Esophagus muscularis mucosa (tissue), 4 donors: ENCODE data around the gene TANC1. TPM values are rescaled to one million over a fixed set of nuclear protein-coding genes. Genes with fewer than 3 reads are reported as not detected.

Experiments used
- DNase-seq: peaks from one replicate; pipeline ENCODE4 v3.0.0-alpha.2; 2017; ENCODE audit errors: extremely low spot score
- H3K27ac ChIP-seq, 4 donors: fragments of 200-600 bp; sonication (generic); replicated peaks in 1 of 4; 1 replicate in 3 of 4; 2 replicates in 1 of 4; pipeline ENCODE4 v1.5.1; 2016 to 2019; ENCODE audit warnings: mild to moderate bottlenecking in 1 of 4
- H3K27me3 ChIP-seq, 4 donors: fragments of 200-600 bp; sonication (generic); one replicate each; pipeline versions ENCODE4 v1.5.1 to v1.6.0; 2016 to 2019
- H3K36me3 ChIP-seq, 4 donors: fragments of 200-600 bp; sonication (generic); one replicate each; pipeline ENCODE4 v1.5.1; 2016 to 2019
- H3K4me1 ChIP-seq, 4 donors: fragments of 200-600 bp; sonication (generic); one replicate each; pipeline ENCODE4 v1.5.1; 2016 to 2019
- H3K4me3 ChIP-seq, 4 donors: fragments of 200-600 bp; sonication (generic); 1 replicate in 2 of 4; 2 replicates in 2 of 4; pipeline ENCODE4 v1.5.1; 2016 to 2019; ENCODE audit warnings: mild to moderate bottlenecking in 4 of 4, moderate library complexity in 1 of 4
- H3K9me3 ChIP-seq, 4 donors: fragments of 200-600 bp; sonication (generic); 1 replicate in 3 of 4; 2 replicates in 1 of 4; pipeline ENCODE4 v1.5.1; 2016 to 2019
- EP300 ChIP-seq: sonication (generic); formaldehyde crosslinking; IDR thresholded peaks from one replicate; pipeline ENCODE4 v1.6.1; 2017; ENCODE audit warnings: antibody characterized with exemption
- POLR2A ChIP-seq: fragments of 450-650 bp; IDR thresholded peaks from one replicate; pipeline ENCODE4 v1.6.1; 2017; ENCODE audit warnings: antibody characterized with exemption, moderate library complexity, mild to moderate bottlenecking, low read depth
- POLR2AphosphoS5 ChIP-seq, 2 donors: sonication (generic); formaldehyde crosslinking; IDR thresholded peaks; one replicate each; pipeline ENCODE4 v1.6.1; 2017; ENCODE audit warnings: antibody characterized with exemption in 2 of 2
- WGBS: methylation state at CpG from one replicate; pipeline ENCODE4 v1.1.5; 2018; 5-methylcytosine and 5-hydroxymethylcytosine counted together
- intact Hi-C: fragments of 100-400 bp; cut with DNase I; formaldehyde crosslinking; loops from one replicate; pipeline ENCODE4 v1.15.1; 2023
- total RNA-seq, 4 donors: library from RNA; depleted of rRNA; stranded (reverse); fragments of >200 nt; gene quantifications; one replicate each; pipeline versions ENCODE4 v1.1.0 to v1.2.1, GENCODE V29; 2016
- TF ChIP-seq, protein P1 (sequence below), 3 experiments: fragments of 200-600 bp in 2 of 3; fragments of 450-650 bp in 1 of 3; sonication (generic) in 2 of 3; IDR thresholded peaks; one replicate each; pipeline ENCODE4 v1.5.1; 2017 to 2019; ENCODE audit warnings: antibody characterized with exemption in 3 of 3, mild to moderate bottlenecking in 2 of 3, moderate library complexity in 1 of 3

Gene TANC1
- total RNA-seq, 4 donors from 2014 or later, result 34.3 to 54.0 (median 52.9) TPM

DNA sequence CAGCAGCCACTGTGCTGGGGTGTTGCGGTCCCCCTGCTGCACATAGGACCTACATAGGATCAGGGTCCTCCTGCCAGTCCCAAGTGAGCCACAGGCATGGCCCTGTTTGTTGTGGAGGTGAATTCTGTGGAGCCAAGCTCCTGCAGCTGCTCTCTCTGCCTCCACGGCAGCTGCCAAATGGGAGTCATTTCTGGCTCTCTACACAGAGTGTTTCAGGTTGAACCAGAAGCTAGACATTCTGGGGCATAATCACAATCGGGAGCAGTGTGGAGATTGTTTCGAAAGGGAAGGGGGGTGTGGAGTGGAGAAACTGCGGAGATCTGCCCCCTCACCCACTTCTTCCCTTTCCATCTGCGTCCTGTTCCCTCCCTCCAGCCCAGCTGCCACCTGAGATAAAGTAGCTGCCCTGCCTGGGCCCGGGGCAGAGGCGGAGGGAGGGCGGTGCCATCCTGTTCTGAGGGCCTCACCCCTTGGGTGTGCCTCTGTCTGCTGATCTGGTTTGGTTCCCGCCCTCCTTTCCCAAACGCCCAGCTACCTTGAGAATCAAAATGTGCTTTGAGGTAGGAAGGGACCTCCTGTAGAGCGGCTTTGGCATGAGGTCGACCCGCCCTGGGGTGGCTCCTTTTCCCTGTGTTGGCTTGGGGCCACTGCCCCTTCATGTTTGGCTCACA lies 178.7 kb downstream of the TANC1 start:
- TF ChIP-seq POLR2AphosphoS5 (IDR thresholded peaks at IDR 0.05), result peak in 1 of 2 donors; percentile 16
- TF ChIP-seq EP300, result no peak
- WGBS, result 82% methylated on average over 8 of the region's 14 CpGs
- intact Hi-C loops, result no loop called here
- Histone ChIP-seq H3K9me3 (no peaks in the 10 kb centered on the region), H3K36me3 (peaks cover 0 to 18% (median 4%) of the 10 kb centered on the region in 4 donors), H3K4me1 (peaks cover 35 to 47% (median 45%) of the 10 kb centered on the region in 4 donors), H3K4me3 (no peak overlapping the region), H3K27ac (peak overlapping the region in 1 of 4 donors; percentile 20), H3K27me3 (no peaks in the 10 kb centered on the region)
- DNase-seq, result no peak

DNA sequence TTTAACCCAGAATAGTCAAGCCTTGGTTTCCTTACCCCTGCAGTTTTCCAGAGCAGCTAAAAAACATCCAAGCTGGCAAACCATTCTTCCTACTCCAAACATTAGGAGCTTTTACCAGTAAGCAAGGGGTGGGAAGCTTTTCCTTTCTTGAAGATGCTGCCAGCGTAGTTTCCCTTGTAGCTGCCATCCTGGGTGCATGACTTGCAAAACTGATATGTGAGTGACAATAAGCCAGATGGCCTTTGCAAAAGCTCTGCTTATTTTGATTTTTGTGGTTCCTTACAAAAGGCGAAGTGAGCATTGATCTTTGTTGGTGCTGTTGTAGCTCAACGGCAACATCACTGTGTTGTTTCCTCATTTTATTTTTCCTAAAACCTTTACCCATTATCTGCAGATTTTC lies 179.2 kb downstream of the TANC1 start:
- intact Hi-C loops, result no loop called here
- Histone ChIP-seq H3K27ac (peak overlapping the region in 1 of 4 donors; percentile 20), H3K4me1 (peaks cover 41 to 52% (median 47%) of the 10 kb centered on the region in 4 donors), H3K4me3 (no peak overlapping the region), H3K9me3 (no peaks in the 10 kb centered on the region), H3K36me3 (peaks cover 0 to 18% (median 4%) of the 10 kb centered on the region in 4 donors), H3K27me3 (no peaks in the 10 kb centered on the region)
- WGBS, result 74% methylated on average over 3 of the region's 3 CpGs
- TF ChIP-seq POLR2AphosphoS5 (IDR thresholded peaks at IDR 0.05) (no peak), EP300 (no peak), POLR2A (no peak)
- TF ChIP-seq, protein P1, sequence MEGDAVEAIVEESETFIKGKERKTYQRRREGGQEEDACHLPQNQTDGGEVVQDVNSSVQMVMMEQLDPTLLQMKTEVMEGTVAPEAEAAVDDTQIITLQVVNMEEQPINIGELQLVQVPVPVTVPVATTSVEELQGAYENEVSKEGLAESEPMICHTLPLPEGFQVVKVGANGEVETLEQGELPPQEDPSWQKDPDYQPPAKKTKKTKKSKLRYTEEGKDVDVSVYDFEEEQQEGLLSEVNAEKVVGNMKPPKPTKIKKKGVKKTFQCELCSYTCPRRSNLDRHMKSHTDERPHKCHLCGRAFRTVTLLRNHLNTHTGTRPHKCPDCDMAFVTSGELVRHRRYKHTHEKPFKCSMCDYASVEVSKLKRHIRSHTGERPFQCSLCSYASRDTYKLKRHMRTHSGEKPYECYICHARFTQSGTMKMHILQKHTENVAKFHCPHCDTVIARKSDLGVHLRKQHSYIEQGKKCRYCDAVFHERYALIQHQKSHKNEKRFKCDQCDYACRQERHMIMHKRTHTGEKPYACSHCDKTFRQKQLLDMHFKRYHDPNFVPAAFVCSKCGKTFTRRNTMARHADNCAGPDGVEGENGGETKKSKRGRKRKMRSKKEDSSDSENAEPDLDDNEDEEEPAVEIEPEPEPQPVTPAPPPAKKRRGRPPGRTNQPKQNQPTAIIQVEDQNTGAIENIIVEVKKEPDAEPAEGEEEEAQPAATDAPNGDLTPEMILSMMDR (IDR thresholded peaks at IDR 0.05), result no peak
- DNase-seq, result no peak

DNA sequence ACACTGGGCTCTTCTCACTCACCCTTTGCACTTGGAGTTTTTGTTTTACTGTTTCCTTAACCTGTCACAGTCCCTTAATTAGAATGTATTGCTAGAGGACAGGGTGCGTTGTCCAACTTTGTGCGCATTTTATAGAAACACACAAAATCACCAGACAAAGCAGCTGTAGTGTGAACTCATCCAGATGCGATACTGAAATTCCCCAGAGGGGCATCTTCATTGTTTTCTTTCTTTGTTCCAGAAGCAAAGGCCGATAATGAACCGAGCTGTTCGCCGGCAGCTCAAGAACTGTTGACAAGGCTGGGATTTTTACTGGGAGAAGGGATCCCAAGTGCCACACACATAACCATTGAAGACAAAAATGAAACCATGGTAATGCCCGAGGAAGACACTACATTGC lies 180.5 kb downstream of the TANC1 start:
- Histone ChIP-seq H3K4me3 (no peak overlapping the region), H3K36me3 (peaks cover 4 to 18% (median 6%) of the 10 kb centered on the region in 4 donors), H3K9me3 (no peaks in the 10 kb centered on the region), H3K27me3 (no peaks in the 10 kb centered on the region), H3K4me1 (peaks cover 53 to 64% (median 58%) of the 10 kb centered on the region in 4 donors), H3K27ac (no peak overlapping the region)
- intact Hi-C loops, result no loop called here
- TF ChIP-seq EP300 (no peak), POLR2AphosphoS5 (IDR thresholded peaks at IDR 0.05) (no peak), POLR2A (no peak)
- TF ChIP-seq, protein P1 (IDR thresholded peaks at IDR 0.05), result no peak
- WGBS, result 81% methylated on average over 8 of the region's 8 CpGs
- DNase-seq, result no peak

DNA sequence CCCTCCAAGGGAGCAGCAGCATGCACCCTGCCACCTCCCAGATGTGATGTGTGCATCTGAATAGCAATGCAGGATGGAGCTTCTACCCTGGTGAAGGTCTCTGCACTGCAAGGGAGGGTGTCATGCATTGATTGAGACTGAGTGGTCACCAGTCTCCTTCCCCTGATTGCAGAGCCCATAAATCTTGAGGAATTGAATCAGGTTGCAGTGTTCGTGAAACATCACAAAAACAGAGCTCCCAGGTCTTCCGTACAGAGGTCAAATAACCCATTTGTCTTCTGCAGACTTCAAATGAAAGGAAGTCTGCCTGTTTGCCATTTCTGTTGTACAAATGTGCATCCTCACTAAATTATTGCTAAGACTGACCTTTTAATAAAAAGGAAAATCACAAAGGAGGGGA lies 181.3 kb downstream of the TANC1 start:
- Histone ChIP-seq H3K36me3 (peaks cover 4 to 18% (median 6%) of the 10 kb centered on the region in 4 donors), H3K4me1 (peaks cover 59 to 72% (median 64%) of the 10 kb centered on the region in 4 donors)

DNA sequence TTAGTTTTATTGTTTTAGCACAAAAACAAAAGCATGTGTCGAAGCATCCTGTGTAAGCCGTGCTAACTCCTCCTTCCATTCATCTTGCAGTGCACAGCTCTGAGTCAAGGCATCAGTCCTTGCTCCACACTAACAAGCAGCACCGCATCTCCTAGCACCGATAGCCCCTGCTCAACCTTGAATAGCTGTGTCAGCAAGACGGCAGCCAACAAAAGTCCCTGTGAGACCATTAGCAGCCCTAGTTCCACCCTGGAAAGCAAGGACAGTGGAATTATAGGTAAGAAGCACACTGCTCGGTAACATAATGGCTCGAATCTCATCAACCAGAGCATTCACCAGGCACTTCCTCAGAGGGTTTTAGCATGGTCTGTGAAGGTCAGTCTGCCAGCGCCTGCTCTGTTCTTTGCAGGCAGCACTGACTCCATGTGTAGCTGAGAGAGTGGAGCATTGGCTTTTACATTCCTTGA lies 181.9 kb downstream of the TANC1 start:
- Histone ChIP-seq H3K4me1 (peaks cover 61 to 77% (median 69%) of the 10 kb centered on the region in 4 donors), H3K9me3 (no peaks in the 10 kb centered on the region), H3K36me3 (peaks cover 4 to 18% (median 6%) of the 10 kb centered on the region in 4 donors), H3K27me3 (no peaks in the 10 kb centered on the region), H3K4me3 (no peak overlapping the region), H3K27ac (no peak overlapping the region)
- intact Hi-C loops, result no loop called here
- no peak for DNase-seq
- TF ChIP-seq POLR2AphosphoS5 (IDR thresholded peaks at IDR 0.05), result no peak
- 52% methylated on average over 8 of the region's 8 CpGs for WGBS

More for the DNA sequence above, 181.3 kb downstream of the TANC1 start:
- intact Hi-C loops, result no loop called here
- Histone ChIP-seq H3K9me3 (no peaks in the 10 kb centered on the region), H3K27ac (no peak overlapping the region), H3K4me3 (no peak overlapping the region), H3K27me3 (no peaks in the 10 kb centered on the region)
- no peak for DNase-seq
- TF ChIP-seq, protein P1 (IDR thresholded peaks at IDR 0.05), result no peak
- TF ChIP-seq POLR2A (no peak), POLR2AphosphoS5 (IDR thresholded peaks at IDR 0.05) (no peak), EP300 (no peak)
- WGBS, result 88% methylated on average over 2 of the region's 2 CpGs
